Measurements from ENCODE around the gene RPH3AL. TPM values are rescaled to one million over a fixed set of nuclear protein-coding genes. Genes with fewer than 3 reads are reported as not detected.

Gene RPH3AL
- total RNA-seq, 4 donors from 2014 or later, result 31.4 to 92.4 (median 48.6) TPM

DNA sequence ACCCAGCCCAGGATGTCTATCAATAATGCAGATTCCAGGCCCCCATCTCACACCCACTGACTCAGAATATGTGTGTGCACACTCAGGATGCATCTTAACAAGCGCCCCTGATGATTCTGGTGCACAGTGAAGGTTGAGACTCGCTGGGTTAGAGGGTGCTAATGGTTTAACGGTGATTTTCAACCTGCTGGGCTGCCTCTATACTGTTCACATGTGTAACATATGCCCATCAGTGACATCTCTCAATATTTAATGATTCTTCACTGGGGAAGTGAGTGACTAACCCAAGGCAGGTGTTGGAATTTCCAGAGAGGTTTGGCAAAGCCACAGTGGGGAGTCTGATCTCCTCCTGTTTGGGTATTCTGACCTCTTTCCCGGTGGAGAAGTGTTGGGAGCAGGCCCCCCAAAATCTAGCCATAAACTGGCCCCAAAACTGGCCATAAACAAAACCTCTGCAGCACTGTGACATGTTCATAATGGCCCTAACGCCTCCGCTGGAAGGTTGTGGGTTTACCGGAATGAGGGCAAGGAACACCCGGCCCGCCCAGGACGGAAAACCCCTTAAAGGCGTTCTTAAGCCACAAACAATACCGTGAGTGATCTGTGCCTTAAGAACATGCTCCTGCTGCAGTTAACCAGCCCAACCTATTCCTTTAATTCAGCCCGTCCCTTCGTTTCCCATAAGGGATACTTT lies 167.0 kb downstream of the RPH3AL start:
- Histone ChIP-seq H3K27ac (no peak overlapping the region), H3K4me1 (peaks cover 0 to 10% (median 3%) of the 10 kb centered on the region in 4 donors), H3K36me3 (no peaks in the 10 kb centered on the region), H3K27me3 (peaks cover 0 to 9% of the 10 kb centered on the region in 2 donors), H3K4me3 (no peak overlapping the region), H3K9me3 (no peaks in the 10 kb centered on the region)
- TF ChIP-seq, protein P1, sequence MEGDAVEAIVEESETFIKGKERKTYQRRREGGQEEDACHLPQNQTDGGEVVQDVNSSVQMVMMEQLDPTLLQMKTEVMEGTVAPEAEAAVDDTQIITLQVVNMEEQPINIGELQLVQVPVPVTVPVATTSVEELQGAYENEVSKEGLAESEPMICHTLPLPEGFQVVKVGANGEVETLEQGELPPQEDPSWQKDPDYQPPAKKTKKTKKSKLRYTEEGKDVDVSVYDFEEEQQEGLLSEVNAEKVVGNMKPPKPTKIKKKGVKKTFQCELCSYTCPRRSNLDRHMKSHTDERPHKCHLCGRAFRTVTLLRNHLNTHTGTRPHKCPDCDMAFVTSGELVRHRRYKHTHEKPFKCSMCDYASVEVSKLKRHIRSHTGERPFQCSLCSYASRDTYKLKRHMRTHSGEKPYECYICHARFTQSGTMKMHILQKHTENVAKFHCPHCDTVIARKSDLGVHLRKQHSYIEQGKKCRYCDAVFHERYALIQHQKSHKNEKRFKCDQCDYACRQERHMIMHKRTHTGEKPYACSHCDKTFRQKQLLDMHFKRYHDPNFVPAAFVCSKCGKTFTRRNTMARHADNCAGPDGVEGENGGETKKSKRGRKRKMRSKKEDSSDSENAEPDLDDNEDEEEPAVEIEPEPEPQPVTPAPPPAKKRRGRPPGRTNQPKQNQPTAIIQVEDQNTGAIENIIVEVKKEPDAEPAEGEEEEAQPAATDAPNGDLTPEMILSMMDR (IDR thresholded peaks at IDR 0.05), result no peak
- no peak for TF ChIP-seq POLR2A (IDR thresholded peaks at IDR 0.05)
- DNase-seq, result no peak

DNA sequence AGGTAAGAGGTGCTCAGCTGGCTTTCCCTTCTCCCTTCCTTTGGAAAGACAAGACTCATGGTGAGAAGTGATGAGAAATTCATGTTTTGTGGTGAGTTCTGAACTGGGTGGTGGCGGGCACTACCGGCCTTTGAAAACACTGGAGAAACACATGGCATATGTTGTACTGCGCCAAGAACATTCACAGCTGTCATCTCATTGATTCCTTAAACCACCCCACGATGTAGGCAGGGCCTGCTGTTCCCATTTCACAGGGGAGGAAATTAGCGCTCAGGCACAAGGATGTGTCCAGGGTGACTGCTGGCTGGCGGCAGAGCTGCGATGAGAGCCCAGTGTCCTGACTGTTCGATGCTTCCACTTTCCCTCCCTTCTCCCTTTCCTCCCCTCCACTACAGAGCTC lies 169.6 kb downstream of the RPH3AL start:
- H3K4me3 ChIP-seq, result no peak overlapping the region
- no peak overlapping the region for H3K27ac ChIP-seq
- no peak for TF ChIP-seq POLR2A (IDR thresholded peaks at IDR 0.05)
- TF ChIP-seq, protein P1 (IDR thresholded peaks at IDR 0.05), result no peak
- H3K9me3 ChIP-seq, result no peaks in the 10 kb centered on the region
- H3K27me3 ChIP-seq, result peaks cover 0 to 20% of the 10 kb centered on the region in 2 donors
- peaks cover 0 to 20% (median 5%) of the 10 kb centered on the region in 4 donors for H3K4me1 ChIP-seq
- DNase-seq, result no peak
- H3K36me3 ChIP-seq, result no peaks in the 10 kb centered on the region

DNA sequence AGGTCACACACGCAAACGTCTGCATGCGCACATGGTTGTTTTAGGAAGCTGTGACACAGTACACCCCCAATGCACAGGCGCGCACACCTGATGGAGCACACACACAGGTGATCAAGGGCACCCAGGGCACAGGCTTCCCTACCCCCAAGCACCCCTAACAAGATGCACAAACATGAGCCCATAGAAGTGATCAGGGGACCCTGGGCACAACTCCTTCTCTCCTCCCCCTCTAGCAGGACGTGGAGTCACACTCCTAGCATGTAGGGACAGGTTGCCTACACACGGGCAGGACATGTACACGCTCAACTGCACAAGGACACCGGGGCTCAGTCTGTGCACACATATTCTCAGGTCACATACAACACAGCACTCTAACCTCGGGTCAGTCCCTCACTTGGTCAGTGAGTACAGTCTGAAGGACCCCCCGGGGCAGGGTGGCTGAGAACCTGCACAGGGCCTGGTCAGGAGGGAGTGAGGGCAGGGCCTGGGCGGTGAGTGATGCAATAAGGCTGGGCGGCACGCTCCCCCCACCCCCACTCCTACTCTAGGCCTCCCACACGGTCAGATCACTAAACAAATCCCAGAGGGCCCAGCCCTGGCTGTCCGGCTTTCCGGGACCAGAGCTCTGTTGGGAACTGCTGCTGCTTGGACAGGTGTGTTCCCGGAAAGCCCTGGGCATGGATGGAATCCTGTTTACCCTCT lies 170.4 kb downstream of the RPH3AL start:
- Histone ChIP-seq H3K4me1 (peaks cover 0 to 20% (median 5%) of the 10 kb centered on the region in 4 donors), H3K27me3 (peaks cover 0 to 20% of the 10 kb centered on the region in 2 donors), H3K27ac (peak overlapping the region in 1 of 4 donors; percentile 31), H3K9me3 (no peaks in the 10 kb centered on the region), H3K4me3 (peak overlapping the region in 2 of 4 donors; percentile 39 to 44), H3K36me3 (no peaks in the 10 kb centered on the region)
- DNase-seq, result no peak
- TF ChIP-seq POLR2A (IDR thresholded peaks at IDR 0.05), result no peak
- TF ChIP-seq, protein P1 (IDR thresholded peaks at IDR 0.05), result no peak

DNA sequence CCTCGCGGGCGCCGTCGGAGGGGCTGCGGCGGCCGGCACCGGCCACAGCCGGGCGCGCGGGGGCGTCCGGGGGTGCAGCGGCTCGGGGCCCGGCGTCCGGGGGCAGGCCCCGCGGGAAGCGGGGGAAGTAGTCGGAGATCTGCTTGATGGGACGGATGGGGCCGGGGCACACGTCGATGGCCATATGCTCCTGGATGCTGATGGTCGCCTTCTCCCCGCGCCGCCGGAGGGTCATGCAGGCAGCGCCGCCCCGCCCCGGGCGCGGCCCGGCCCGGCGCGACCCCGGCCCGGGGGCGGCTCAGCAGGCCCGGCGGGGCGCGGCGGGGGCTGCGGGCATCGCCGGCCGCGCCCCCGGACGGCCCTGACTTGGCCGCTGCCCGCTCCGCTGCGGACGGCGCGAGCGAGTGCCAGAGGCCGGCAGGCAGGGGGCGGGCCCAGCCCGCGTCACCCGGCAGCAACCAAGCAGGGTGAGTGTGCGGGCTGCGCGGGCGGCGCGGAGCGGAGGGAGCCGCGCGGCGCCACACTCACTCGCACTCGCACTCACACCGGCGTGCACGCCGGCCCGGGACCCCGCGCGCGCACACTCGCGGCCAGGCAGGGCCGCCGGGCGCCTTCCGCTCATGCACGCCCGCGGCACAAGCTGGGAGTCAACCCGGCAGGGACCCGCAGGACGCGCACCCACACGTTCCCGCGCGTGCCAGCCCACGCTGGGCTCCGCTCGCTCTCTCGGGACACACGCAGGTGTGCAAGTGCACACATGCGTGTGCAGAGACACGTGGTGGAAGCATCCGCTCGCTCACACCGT lies 171.2 kb downstream of the RPH3AL start, which contains the start of gene DOC2B:
TSS of gene DOC2B (minus strand) at position 406 of the 805 bp plus-strand sequence. CDS start at position 235, 171 bp downstream.
- Histone ChIP-seq H3K9me3 (no peaks in the 10 kb centered on the region), H3K27me3 (peaks cover 0 to 20% of the 10 kb centered on the region in 2 donors), H3K4me1 (peaks cover 0 to 20% (median 5%) of the 10 kb centered on the region in 4 donors), H3K27ac (peak within 1 kb of the TSS in 3 of 4 donors; percentile 31 to 50 (median 43)), H3K36me3 (no peaks in the 10 kb centered on the region), H3K4me3 (peak within 1 kb of the TSS; percentile 8 to 50 (median 40))
- TF ChIP-seq, protein P1 (IDR thresholded peaks at IDR 0.05), result peak in 2 of 6 experiments; percentile 8 to 13
- no peak for TF ChIP-seq POLR2A (IDR thresholded peaks at IDR 0.05)
- DNase-seq, result no peak

All from Peyer's patch (tissue), 4 donors.